ENCODE data around the gene BEX4. TPM values are rescaled to one million over a fixed set of nuclear protein-coding genes. Genes with fewer than 3 reads are reported as not detected.

The BEX4 gene
- polyA plus RNA-seq, 1 donor from 2014 or later, result 417 TPM

GRCh38 chrX:103212749-103213457 is 2.0 kb upstream of the BEX4 start:
- H3K9ac ChIP-seq (ENCODE audit: low read length), result no peak overlapping the region
- H3F3A ChIP-seq (ENCODE audit: insufficient read depth, low read length, poor library complexity, severe bottlenecking), result no peaks in the 10 kb centered on the region

More at GRCh38 chrX:103212749-103213457, 2.0 kb upstream of the BEX4 start:
- Histone ChIP-seq H4K20me1 (ENCODE audit: insufficient read depth) (no peaks in the 10 kb centered on the region), H3K9me3 (ENCODE audit: low read length) (no peaks in the 10 kb centered on the region), H3K4me3 (ENCODE audit: low read length) (no peak overlapping the region), H3K79me2 (replicated peaks; ENCODE audit: insufficient read depth, low read length) (peaks cover 9% of the 10 kb centered on the region), H3K36me3 (ENCODE audit: insufficient read depth, low read length) (no peaks in the 10 kb centered on the region), H3K9me2 (ENCODE audit: insufficient read depth, low read length) (no peaks in the 10 kb centered on the region), H3K27me3 (ENCODE audit: insufficient read depth, low read depth, low read length) (no peaks in the 10 kb centered on the region), H2AFZ (ENCODE audit: low read depth, low read length) (no peak overlapping the region), H3K27ac (ENCODE audit: low read length) (no peak overlapping the region), H3K4me2 (ENCODE audit: low read length) (no peak overlapping the region)
- TF ChIP-seq EP300 (conservative IDR thresholded peaks at IDR 0.05; ENCODE audit: poor library complexity, severe bottlenecking), result no peak
- no peak for TF ChIP-seq RAD21 (conservative IDR thresholded peaks at IDR 0.05)
- TF ChIP-seq SMC3 (conservative IDR thresholded peaks at IDR 0.05; ENCODE audit: poor library complexity), result no peak
- TF ChIP-seq CTCF (IDR thresholded peaks at IDR 0.05; ENCODE audit: poor library complexity, severe bottlenecking), result no peak
- no peak for TF ChIP-seq EZH2 (IDR thresholded peaks at IDR 0.05; ENCODE audit: borderline replicate concordance, insufficient read depth, low read length, poor library complexity, severe bottlenecking)
- no peak for TF ChIP-seq POLR2AphosphoS5 (IDR thresholded peaks at IDR 0.05)
- no peak for TF ChIP-seq MXI1 (conservative IDR thresholded peaks at IDR 0.05; ENCODE audit: poor library complexity, severe bottlenecking)
- no peak for TF ChIP-seq TAF1 (IDR thresholded peaks at IDR 0.05; ENCODE audit: low read depth)
- no peak for TF ChIP-seq REST (IDR thresholded peaks at IDR 0.05; ENCODE audit: borderline replicate concordance)

Data from neural cell (in vitro differentiated cells).